ENCODE results near the gene DDT.

- TF ChIP-seq CTCF (conservative IDR thresholded peaks at IDR 0.05 in 1 of 2, IDR thresholded peaks at IDR 0.05 in 1 of 2; ENCODE audit: extremely low read depth in 1 of 2, insufficient read depth in 1 of 2, low read depth in 1 of 2, low read length in 2 of 2) (no peak), EZH2 (IDR thresholded peaks at IDR 0.05; ENCODE audit: borderline replicate concordance, low read length) (no peak)
These were observed 33.7 kb upstream of the DDT start for GRCh38 chr22:24008022-24008283.

All from mammary epithelial cell (primary cell).